ENCODE results near the gene SERINC4. TPM values are rescaled to one million over a fixed set of nuclear protein-coding genes. Genes with fewer than 3 reads are reported as not detected.
A peak's percentile ranks its signal among the peaks of the same experiment; 100 is the strongest.

Gene SERINC4
- total and polyA plus RNA-seq, 9 of the 15 experiments (the other 6 are each of a cell fraction or from before 2014, with no cell fraction given) = 0.14 to 0.86 (median 0.18) TPM; not detected in 2

GRCh38 chr15:43800286-43801141, 494 bp upstream of the SERINC4 start, which contains the start of gene HYPK (continued):
- no peak for TF ChIP-seq PREB (CRISPR knock-in tag; IDR thresholded peaks at IDR 0.05)
- no peak for TF ChIP-seq FUS (optimal IDR thresholded peaks at IDR 0.05; ENCODE audit: low read depth, low read length)
- 0 out of 2 replicates have a peak, but pooled peaks have one; percentile 10 for TF ChIP-seq ZBTB26 (CRISPR knock-in tag; IDR thresholded peaks at IDR 0.05)
- TF ChIP-seq PRDM10 (IDR thresholded peaks at IDR 0.05; ENCODE audit: partially characterized antibody) = peak; percentile 33
- TF ChIP-seq NR2C1 (IDR thresholded peaks at IDR 0.05) = no peak
- TF ChIP-seq NR2C1 (tag; IDR thresholded peaks at IDR 0.05) = 0 out of 2 replicates have a peak, but pooled peaks have one; percentile 12
- peak; percentile 65 for TF ChIP-seq PKNOX1 (IDR thresholded peaks at IDR 0.05)
- TF ChIP-seq SAFB (IDR thresholded peaks at IDR 0.05; ENCODE audit: borderline replicate concordance, low read depth, low read length) = no peak
- TF ChIP-seq RFX5 (IDR thresholded peaks at IDR 0.05; ENCODE audit: low read depth, low read length) = no peak
- TF ChIP-seq TAF7 (tag; IDR thresholded peaks at IDR 0.05) = peak; percentile 84
- TF ChIP-seq TCF3 (CRISPR knock-in tag; IDR thresholded peaks at IDR 0.05) = peak; percentile 29; the same call in 1 of the 2 replicates
- TF ChIP-seq CBFB (CRISPR knock-in tag; IDR thresholded peaks at IDR 0.05) = no peak
- TF ChIP-seq ZNF133 (CRISPR knock-in tag; IDR thresholded peaks at IDR 0.05) = no peak
- TF ChIP-seq RBM39 (optimal IDR thresholded peaks at IDR 0.05; ENCODE audit: low read depth, low read length) = peak; percentile 78
